ENCODE measurements around the gene EHD4.

Gene EHD4

DNA sequence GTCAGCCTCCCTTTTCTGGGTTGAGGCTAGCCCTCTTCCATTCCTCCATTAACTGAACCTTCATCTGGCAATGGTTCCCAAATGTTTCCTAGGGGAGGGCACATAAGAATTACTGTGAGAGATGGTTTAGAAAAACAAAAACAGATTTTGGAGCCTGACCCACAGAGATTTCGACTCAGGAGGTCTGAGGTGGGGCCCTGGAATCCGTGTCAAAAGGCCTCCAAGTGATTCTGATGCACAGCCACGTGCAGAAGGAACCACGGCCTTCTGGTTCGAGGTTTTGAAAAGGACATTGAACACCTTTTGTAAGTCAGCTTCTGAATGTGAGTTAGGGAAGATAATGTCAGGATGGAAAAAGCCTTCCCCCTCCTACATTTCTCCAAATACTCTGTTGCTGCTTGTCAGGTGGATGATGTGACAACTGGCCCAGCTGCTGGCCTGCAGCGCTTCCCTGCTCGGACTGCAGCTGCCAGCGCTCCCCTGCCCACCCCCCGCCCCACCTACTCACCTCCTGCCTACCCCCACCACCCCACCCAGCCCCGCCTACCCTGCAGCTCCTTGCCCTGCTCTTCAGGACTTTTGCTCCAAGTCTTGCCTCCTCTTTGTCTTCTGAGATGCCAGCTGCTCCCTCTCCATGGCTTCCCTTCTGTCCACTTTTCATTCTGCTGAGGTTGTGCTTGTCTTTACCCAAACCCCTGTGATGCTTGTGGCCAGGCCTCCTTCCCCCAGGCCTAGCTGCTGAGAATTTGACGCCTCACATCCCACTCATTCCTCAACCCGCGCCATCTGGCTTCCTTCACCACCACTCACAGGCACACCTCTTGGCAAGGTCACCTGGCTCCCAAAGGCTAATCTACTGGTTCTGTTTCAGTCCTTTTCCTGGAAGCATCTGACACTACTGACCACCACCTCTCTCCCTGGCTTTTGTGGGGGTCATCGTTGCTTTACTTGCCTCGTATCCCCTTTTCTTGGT is 6.6 kb downstream of the EHD4 start:
- Histone ChIP-seq H3K27me3 (replicated peaks; ENCODE audit: control insufficient read depth, insufficient read depth, low read length) (no peaks in the 10 kb centered on the region), H3K9me3 (ENCODE audit: control insufficient read depth, low read length) (no peaks in the 10 kb centered on the region), H3K4me3 (ENCODE audit: low read length) (no peak overlapping the region), H3K4me1 (ENCODE audit: control insufficient read depth, insufficient read depth, low read length) (peaks cover 26% of the 10 kb centered on the region), H3K9ac (ENCODE audit: low read length) (no peak overlapping the region), H3K36me3 (ENCODE audit: control insufficient read depth, insufficient read depth, low read length, severe bottlenecking) (no peaks in the 10 kb centered on the region)
- no peak for DNase-seq (ENCODE audit: low read depth)

DNA sequence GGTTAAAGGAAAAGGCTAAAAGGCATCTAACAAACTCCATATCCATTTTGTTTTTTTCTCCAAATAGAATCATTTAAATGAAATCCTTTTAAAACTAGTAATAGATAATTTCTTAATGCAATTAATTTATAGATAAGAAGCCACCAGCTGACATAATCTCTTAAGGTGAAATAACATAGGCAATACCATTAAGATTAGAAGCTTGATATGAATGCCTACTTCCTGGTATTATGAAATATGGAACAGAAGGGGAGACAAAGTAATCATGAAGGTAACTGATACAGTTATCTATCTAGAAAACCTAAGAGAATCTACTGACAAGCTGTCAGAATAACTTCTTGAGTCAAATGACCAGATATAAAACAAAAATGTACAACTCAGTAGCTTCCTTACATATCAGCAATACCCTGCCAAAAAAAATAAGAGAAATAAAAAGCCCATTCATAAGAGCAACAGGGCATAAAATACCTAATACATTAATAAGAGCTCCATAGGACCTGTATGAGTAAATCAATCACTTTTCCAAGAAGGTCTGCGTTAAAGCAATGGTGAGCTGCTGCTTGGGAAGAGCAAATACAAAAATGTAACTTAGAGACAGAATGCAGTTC is 10.7 kb downstream of the EHD4 start:
- DNase-seq (ENCODE audit: low read depth), result no peak
- Histone ChIP-seq H3K4me1 (ENCODE audit: control insufficient read depth, insufficient read depth, low read length) (peaks cover 9% of the 10 kb centered on the region), H3K9ac (ENCODE audit: low read length) (no peak overlapping the region), H3K4me3 (ENCODE audit: low read length) (no peak overlapping the region), H3K27me3 (replicated peaks; ENCODE audit: control insufficient read depth, insufficient read depth, low read length) (no peaks in the 10 kb centered on the region), H3K9me3 (ENCODE audit: control insufficient read depth, low read length) (no peaks in the 10 kb centered on the region), H3K36me3 (ENCODE audit: control insufficient read depth, insufficient read depth, low read length, severe bottlenecking) (no peaks in the 10 kb centered on the region)

DNA sequence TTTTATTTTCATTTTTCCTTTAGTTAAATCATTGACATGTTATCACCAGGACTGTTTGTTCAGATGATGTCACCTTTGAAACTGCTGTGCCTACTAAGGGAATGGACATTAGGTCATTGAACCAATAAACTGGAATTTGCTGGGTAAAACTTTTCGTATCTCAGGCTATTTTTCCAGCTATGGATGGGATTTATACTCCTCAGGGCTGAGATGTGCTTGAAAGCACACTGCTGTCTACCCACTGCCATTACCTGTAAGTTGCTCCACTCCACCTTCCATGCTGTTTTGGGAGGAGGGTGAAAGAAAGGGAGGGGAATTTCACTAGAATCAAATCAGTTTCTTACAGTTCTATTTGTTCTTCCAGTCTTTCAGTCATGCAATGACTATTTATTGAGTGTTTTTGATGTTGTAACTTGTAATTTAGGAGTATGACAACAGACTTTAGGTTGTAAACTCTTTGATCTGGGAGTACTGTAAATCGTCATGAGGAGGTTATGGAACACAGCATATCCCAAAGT is 11.3 kb downstream of the EHD4 start:
- no peaks in the 10 kb centered on the region for H3K36me3 ChIP-seq (ENCODE audit: control insufficient read depth, insufficient read depth, low read length, severe bottlenecking)
- no peaks in the 10 kb centered on the region for H3K9me3 ChIP-seq (ENCODE audit: control insufficient read depth, low read length)
- H3K4me3 ChIP-seq (ENCODE audit: low read length), result no peak overlapping the region
- no peaks in the 10 kb centered on the region for H3K27me3 ChIP-seq (replicated peaks; ENCODE audit: control insufficient read depth, insufficient read depth, low read length)
- no peak for DNase-seq (ENCODE audit: low read depth)
- no peak overlapping the region for H3K9ac ChIP-seq (ENCODE audit: low read length)
- peaks cover 9% of the 10 kb centered on the region for H3K4me1 ChIP-seq (ENCODE audit: control insufficient read depth, insufficient read depth, low read length)

DNA sequence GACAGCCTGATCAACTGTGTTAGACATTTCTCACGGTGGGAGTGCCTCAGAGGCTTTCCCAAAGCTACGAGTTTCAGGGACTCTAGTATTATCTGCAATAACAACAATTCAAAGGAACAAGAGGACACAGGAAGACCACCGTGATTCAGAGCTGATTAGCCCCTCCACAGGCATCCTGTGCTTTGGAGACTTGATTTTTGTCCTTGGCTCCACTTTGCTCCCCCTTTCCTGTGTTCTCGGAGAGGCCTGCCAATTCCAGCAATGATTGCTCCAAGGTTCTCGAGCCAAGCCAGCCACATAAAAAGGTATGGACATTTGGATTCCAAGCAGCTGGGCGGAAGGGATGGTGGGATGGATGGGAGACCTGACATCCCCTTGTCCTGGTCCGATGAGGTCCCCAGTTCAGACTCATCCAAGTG is 14.3 kb downstream of the EHD4 start:
- H3K9ac ChIP-seq (ENCODE audit: low read length), result no peak overlapping the region
- H3K36me3 ChIP-seq (ENCODE audit: control insufficient read depth, insufficient read depth, low read length, severe bottlenecking), result peaks cover 2% of the 10 kb centered on the region
- H3K4me1 ChIP-seq (ENCODE audit: control insufficient read depth, insufficient read depth, low read length), result peaks cover 9% of the 10 kb centered on the region
- H3K27me3 ChIP-seq (replicated peaks; ENCODE audit: control insufficient read depth, insufficient read depth, low read length), result no peaks in the 10 kb centered on the region
- no peak overlapping the region for H3K4me3 ChIP-seq (ENCODE audit: low read length)
- H3K9me3 ChIP-seq (ENCODE audit: control insufficient read depth, low read length), result no peaks in the 10 kb centered on the region
- no peak for DNase-seq (ENCODE audit: low read depth)

DNA sequence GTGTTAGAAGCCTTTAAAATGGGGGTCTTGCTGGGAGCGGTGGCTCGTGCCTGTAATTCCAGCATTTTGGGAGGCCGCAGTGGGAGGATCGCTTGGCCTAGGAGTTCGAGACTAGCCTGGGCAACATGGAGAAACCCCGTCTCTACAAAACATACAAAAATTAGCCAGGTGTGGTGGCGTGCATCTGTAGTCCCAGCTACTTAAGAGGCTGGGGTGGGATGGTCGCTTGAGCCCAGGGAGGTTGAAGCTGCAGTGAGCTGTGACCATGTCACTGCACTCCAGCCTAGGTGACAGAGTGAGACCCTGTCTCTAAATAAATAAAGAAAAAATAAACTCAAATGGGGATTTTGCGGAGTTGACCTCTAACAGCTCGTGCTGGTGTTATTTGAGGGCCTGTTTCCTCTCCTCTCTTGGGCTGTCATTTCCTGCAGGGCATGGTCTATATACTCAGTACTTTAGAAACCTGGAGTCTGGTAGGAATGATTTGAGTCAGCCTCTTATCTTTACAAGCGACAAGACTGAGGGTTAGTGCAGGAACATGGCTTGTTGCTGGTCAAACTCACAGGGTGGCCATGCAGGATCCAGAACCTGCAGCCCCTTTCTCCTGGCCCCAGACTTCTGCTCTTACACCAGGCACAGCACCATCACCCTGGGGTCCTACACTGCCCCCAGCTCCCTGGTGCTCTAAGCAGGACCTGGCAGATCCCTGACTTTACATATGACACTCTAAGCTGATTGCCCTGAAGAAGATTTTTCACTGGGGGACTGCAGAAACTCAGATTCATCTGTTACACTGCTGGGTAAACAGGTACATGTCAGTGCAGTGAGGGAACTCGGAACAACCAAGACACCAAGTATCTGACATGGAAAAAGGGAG is 15.1 kb downstream of the EHD4 start:
- H3K27me3 ChIP-seq (replicated peaks; ENCODE audit: control insufficient read depth, insufficient read depth, low read length), result no peaks in the 10 kb centered on the region
- no peak for DNase-seq (ENCODE audit: low read depth)
- H3K4me3 ChIP-seq (ENCODE audit: low read length), result no peak overlapping the region
- peaks cover 9% of the 10 kb centered on the region for H3K4me1 ChIP-seq (ENCODE audit: control insufficient read depth, insufficient read depth, low read length)
- H3K36me3 ChIP-seq (ENCODE audit: control insufficient read depth, insufficient read depth, low read length, severe bottlenecking), result peaks cover 3% of the 10 kb centered on the region
- H3K9me3 ChIP-seq (ENCODE audit: control insufficient read depth, low read length), result no peaks in the 10 kb centered on the region
- H3K9ac ChIP-seq (ENCODE audit: low read length), result no peak overlapping the region

DNA sequence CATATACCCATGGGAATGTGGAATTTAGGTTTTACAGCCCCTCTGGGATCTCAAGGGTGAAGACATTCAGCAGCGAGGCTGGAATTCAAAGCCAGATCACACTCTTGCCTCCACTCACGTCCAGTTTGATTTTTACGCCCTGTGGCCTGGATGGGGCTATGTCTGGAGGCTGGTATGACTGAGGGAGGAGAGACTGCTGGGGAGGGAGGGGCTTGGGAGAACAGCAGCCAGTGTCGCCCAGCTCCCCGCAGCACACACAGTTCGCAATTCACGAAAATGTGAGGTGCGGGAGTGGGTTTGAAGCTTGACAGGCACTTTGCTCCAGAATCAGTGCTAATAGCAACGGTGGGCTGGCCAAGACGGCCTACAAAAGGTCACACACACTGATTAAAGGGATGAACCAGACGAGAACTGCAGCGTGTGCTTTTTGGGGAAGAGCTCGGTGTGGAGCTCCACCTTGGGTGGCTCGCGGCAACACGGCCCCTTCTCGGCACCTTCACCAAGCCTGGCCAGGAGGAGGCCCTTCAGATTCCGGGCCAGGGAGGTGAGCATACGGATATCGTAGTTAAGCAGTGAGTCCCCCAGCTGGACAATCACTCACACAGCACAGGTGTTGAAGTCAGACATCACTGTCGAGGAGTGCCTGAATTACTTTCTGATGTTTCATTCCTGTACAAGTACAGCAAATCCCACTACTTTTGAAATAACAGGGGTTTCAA is 16.4 kb downstream of the EHD4 start:
- H3K9me3 ChIP-seq (ENCODE audit: control insufficient read depth, low read length), result no peaks in the 10 kb centered on the region
- peaks cover 3% of the 10 kb centered on the region for H3K36me3 ChIP-seq (ENCODE audit: control insufficient read depth, insufficient read depth, low read length, severe bottlenecking)
- H3K27me3 ChIP-seq (replicated peaks; ENCODE audit: control insufficient read depth, insufficient read depth, low read length), result no peaks in the 10 kb centered on the region
- no peak for DNase-seq (ENCODE audit: low read depth)
- H3K9ac ChIP-seq (ENCODE audit: low read length), result no peak overlapping the region
- peaks cover 11% of the 10 kb centered on the region for H3K4me1 ChIP-seq (ENCODE audit: control insufficient read depth, insufficient read depth, low read length)
- H3K4me3 ChIP-seq (ENCODE audit: low read length), result no peak overlapping the region

DNA sequence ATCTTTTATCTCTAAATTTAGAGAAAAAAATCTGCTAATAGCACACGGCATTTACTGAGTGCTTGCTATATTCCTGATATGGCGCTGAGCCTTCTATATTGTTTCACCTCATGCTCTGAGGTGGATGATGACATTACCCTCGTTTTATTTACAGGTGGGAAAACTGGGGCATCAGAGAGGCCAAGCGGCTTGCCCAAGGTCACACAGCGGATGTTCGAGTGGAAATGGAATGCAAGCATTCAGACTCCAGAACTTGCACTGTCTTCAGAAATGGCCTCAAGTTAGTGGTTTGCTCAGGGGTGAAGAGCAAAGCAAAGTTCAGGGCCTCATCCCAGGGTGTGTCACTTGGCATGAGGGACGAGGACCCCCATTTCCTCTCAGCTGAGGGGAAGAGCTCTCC is 17.3 kb downstream of the EHD4 start:
- DNase-seq (ENCODE audit: low read depth), result no peak
- H3K4me1 ChIP-seq (ENCODE audit: control insufficient read depth, insufficient read depth, low read length), result peaks cover 18% of the 10 kb centered on the region

DNA sequence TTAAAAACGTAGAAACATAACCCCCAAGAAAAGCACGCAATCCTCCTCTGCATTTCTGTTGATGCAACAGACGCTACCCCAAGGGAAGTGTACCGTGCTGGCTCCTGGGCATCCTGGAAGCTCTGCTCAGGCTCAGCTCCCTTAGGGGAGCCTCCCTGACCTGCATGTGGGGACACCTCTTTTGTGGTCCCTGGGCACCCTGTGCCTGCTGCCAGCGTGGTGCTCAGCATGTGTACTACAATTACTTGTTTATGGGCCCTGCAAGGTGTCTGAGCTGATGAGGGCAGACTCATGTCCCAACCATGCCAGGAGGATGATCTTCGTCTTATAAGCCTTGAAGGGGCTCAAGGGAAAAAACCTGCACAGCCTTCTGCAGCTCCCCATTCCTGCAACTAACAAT is 18.3 kb downstream of the EHD4 start:
- no peak for DNase-seq (ENCODE audit: low read depth)
- no peaks in the 10 kb centered on the region for H3K9me3 ChIP-seq (ENCODE audit: control insufficient read depth, low read length)
- peaks cover 24% of the 10 kb centered on the region for H3K4me1 ChIP-seq (ENCODE audit: control insufficient read depth, insufficient read depth, low read length)
- no peak overlapping the region for H3K4me3 ChIP-seq (ENCODE audit: low read length)
- no peak overlapping the region for H3K9ac ChIP-seq (ENCODE audit: low read length)
- H3K27me3 ChIP-seq (replicated peaks; ENCODE audit: control insufficient read depth, insufficient read depth, low read length), result no peaks in the 10 kb centered on the region
- peaks cover 3% of the 10 kb centered on the region for H3K36me3 ChIP-seq (ENCODE audit: control insufficient read depth, insufficient read depth, low read length, severe bottlenecking)

More for the DNA sequence above, 17.3 kb downstream of the EHD4 start:
- Histone ChIP-seq H3K9ac (ENCODE audit: low read length) (no peak overlapping the region), H3K4me3 (ENCODE audit: low read length) (no peak overlapping the region), H3K9me3 (ENCODE audit: control insufficient read depth, low read length) (no peaks in the 10 kb centered on the region), H3K27me3 (replicated peaks; ENCODE audit: control insufficient read depth, insufficient read depth, low read length) (no peaks in the 10 kb centered on the region), H3K36me3 (ENCODE audit: control insufficient read depth, insufficient read depth, low read length, severe bottlenecking) (peaks cover 3% of the 10 kb centered on the region)

DNA sequence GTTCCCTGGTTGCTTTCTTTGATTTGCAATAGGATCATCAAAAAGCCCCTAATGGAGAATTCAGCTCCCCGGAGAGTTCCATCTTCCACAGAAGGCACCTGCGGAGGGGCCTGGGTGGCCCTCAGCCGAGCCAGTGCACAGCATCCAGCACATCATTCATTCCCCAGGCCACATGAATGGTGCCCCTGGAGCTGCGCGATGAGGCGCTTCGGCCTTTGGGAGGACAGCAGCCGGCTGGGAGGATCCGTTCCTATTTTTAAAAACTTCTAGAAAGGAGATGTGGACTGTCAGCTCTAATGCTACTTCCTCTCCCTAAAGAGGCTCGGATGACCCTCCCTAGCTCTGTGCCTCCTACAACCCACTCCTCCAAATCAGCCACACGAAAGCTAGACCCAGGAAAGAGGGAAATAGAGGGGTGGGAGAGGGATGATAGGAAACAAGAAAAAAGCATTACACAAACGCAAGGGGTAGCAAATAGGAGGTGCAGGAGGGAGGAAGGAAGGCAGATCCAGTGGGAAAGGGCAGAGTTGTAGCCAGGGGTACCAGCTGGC is 20.3 kb downstream of the EHD4 start:
- H3K4me3 ChIP-seq (ENCODE audit: low read length), result no peak overlapping the region
- no peaks in the 10 kb centered on the region for H3K9me3 ChIP-seq (ENCODE audit: control insufficient read depth, low read length)
- H3K36me3 ChIP-seq (ENCODE audit: control insufficient read depth, insufficient read depth, low read length, severe bottlenecking), result peaks cover 3% of the 10 kb centered on the region
- DNase-seq (ENCODE audit: low read depth), result no peak
- H3K9ac ChIP-seq (ENCODE audit: low read length), result no peak overlapping the region
- H3K4me1 ChIP-seq (ENCODE audit: control insufficient read depth, insufficient read depth, low read length), result peaks cover 24% of the 10 kb centered on the region
- no peaks in the 10 kb centered on the region for H3K27me3 ChIP-seq (replicated peaks; ENCODE audit: control insufficient read depth, insufficient read depth, low read length)

DNA sequence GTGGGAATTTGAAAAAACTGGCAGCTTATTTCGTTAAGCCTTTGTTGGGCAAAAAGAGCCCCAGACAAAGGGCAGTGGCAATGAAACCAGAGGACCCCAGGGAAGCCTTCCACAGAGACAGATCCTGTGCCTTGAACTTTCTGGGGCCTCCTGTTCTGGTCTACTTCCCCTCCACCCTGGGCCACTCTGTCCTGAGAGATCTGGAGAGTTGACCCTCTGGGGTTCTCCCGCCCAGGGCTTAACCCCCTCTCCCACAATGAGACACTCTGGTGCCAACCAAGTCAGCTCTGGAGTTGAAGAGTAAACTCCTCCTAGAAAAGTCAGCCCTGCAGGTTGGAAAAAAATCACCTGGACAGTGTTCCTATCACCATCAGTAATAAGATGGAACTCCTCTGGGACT is 20.8 kb downstream of the EHD4 start:
- H3K4me3 ChIP-seq (ENCODE audit: low read length), result no peak overlapping the region
- no peak overlapping the region for H3K9ac ChIP-seq (ENCODE audit: low read length)
- peaks cover 3% of the 10 kb centered on the region for H3K36me3 ChIP-seq (ENCODE audit: control insufficient read depth, insufficient read depth, low read length, severe bottlenecking)
- H3K27me3 ChIP-seq (replicated peaks; ENCODE audit: control insufficient read depth, insufficient read depth, low read length), result no peaks in the 10 kb centered on the region
- no peak for DNase-seq (ENCODE audit: low read depth)
- peaks cover 24% of the 10 kb centered on the region for H3K4me1 ChIP-seq (ENCODE audit: control insufficient read depth, insufficient read depth, low read length)
- H3K9me3 ChIP-seq (ENCODE audit: control insufficient read depth, low read length), result no peaks in the 10 kb centered on the region
